AG09309 (cell line): ENCODE measurements around the gene PEAK3.

Experiments
- DNase-seq: peaks from one replicate; pipeline ENCODE4 v3.0.0-alpha.2; 2010; ENCODE audit warnings: low read depth
- H3K4me3 ChIP-seq: 2 replicates; pipeline ENCODE4 v1.5.1; 2011; ENCODE audit warnings: mild to moderate bottlenecking, low read depth, low read length, moderate library complexity; ENCODE audit not compliant: control insufficient read depth
- CTCF ChIP-seq: IDR thresholded peaks from 2 replicates; pipeline ENCODE4 v1.5.1; 2011; ENCODE audit warnings: mild to moderate bottlenecking, low read depth, low read length, inconsistent platforms; ENCODE audit not compliant: insufficient read depth, control insufficient read depth; ENCODE audit errors: missing control alignments

PEAK3 gene

GRCh38 chr19:2239173-2239572, 42.8 kb downstream of the PEAK3 start:
- H3K4me3 ChIP-seq: no peak overlapping the region; the same call in 1 of the 2 replicates
- no peak for DNase-seq

GRCh38 chr19:2237869-2238153, 44.2 kb downstream of the PEAK3 start:
- H3K4me3 ChIP-seq: peak overlapping the region; percentile 78
- no peak for TF ChIP-seq CTCF
- no peak for DNase-seq

More at GRCh38 chr19:2239173-2239572, 42.8 kb downstream of the PEAK3 start:
- no peak for TF ChIP-seq CTCF

- peak overlapping the region; percentile 78 for H3K4me3 ChIP-seq
- no peak for DNase-seq
- no peak for TF ChIP-seq CTCF
Measured at GRCh38 chr19:2237051-2237868, 44.7 kb downstream of the PEAK3 start.

- peak; percentile 84 for TF ChIP-seq CTCF
- H3K4me3 ChIP-seq: peak within 1 kb of the TSS; percentile 78
- DNase-seq: peak; percentile 86
Measured at GRCh38 chr19:2236314-2237050, 45.5 kb downstream of the PEAK3 start, which contains the start of the genes PLEKHJ1 and SF3A2. TSS of gene PLEKHJ1 (minus strand) at chr19:2236329. CDS start at chr19:2236248, 81 bp downstream. TSS of gene SF3A2 (plus strand) at chr19:2236824. CDS start at chr19:2243419, 6,595 bp downstream.

GRCh38 chr19:2236064-2236313, 46.0 kb downstream of the PEAK3 start:
- DNase-seq: no peak
- H3K4me3 ChIP-seq: peak overlapping the region; percentile 78
- no peak for TF ChIP-seq CTCF

- peak overlapping the region; percentile 78 for H3K4me3 ChIP-seq
- DNase-seq: no peak
- TF ChIP-seq CTCF: no peak
Measured at GRCh38 chr19:2235381-2236063, 46.5 kb downstream of the PEAK3 start.
